HG03457 (cell line): ENCODE data around the gene SPRR2A.
"Not testable (repeated sequence)": the region's sequence is repeated elsewhere in the genome, so short reads cannot be mapped to it uniquely, and the experiment has no call there.

Experiments
- ATAC-seq: cut with Tn5 transposase; IDR thresholded peaks from one replicate; pipeline ENCODE4 v1.9.1; 2021; ENCODE audit warnings: moderate number of reproducible peaks; ENCODE audit not compliant: unreplicated experiment

SPRR2A gene

DNA sequence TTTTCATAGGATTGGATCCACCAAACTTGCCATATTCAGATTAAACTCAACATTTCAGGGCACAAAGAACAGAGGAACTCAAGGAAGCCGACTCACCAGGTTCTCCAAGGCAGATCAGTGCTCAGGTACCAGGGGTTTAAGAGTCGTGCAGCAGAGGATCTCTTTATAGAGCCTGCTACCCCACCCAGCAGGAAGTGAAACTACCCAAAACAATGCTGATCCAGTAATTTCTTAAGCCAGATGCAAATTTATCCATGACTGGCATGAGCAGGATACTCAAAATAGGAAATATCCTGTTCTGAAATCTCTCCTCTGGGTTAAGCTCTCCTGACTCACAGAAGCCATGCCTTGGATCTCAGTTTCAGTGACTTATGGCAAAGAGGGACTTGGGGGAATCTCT is at the start of gene SPRR2A:
TSS of gene SPRR2A (minus strand) at position 138 of the 400 bp plus-strand sequence. CDS start 777 bp downstream, outside the sequence.
- ATAC-seq: no peak

DNA sequence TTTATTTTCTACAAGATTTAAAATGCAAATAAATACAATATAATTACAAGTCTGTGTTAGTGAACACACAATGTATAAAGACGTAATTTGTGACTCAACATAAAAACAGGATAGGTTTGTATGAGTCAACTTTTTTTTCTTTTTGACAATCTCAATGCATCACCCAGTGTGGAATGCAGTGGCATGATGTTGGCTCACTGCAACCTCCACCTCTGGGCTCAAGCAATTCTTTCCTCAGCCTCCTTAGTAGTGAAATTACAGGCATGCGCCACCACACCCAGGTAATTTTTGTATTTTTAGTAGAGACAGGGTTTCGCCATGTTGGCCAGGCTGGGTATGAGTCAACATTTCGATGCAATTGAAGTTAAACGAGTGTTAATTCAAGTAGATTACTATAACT is 42.9 kb upstream of the SPRR2A start:
- ATAC-seq: no peak

DNA sequence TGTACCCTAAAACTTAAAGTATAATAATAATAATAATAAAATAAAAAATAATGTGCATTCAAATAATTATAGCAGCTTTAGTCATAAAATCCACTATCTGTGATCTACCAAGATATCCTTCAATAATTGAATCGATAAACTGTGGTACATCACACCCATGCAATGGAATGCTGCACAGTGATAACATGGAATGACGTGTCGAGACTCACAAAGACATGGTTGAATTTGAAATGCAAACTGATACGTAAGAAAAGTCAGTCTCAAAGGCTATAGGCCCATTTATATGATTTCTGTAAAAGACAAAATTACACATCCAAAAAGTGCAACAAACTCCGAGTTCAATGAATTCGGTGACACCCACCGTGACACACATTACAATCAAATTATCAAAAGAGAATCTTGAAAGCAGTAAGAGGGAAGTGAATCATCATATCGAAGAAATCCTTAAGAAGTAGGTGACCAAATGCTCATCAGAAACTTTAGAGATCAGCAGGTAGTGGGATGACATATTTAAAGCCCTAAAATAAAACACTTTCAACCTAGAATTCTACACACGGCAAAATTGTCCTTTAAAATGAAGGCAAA is 42.2 kb upstream of the SPRR2A start:
- ATAC-seq: no peak

DNA sequence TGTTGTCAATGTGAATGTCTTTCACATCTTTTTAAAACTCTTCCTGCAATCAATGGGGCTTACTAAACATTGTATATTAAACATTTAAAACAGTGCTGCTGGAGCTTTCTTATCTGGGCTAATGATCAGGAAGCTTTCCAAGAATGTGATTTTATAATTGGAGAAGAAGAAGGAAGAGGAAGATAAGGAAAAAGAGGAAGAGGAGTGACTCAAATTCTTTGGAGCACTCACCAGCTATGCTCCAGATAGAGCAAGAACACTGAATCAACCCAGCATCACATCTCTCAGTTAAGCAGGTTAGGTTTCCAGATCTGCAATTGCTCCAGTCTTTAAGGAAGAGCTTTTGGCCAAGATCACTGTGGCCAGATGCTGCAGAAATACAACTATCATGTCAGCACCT is 38.5 kb upstream of the SPRR2A start:
- ATAC-seq: no peak

DNA sequence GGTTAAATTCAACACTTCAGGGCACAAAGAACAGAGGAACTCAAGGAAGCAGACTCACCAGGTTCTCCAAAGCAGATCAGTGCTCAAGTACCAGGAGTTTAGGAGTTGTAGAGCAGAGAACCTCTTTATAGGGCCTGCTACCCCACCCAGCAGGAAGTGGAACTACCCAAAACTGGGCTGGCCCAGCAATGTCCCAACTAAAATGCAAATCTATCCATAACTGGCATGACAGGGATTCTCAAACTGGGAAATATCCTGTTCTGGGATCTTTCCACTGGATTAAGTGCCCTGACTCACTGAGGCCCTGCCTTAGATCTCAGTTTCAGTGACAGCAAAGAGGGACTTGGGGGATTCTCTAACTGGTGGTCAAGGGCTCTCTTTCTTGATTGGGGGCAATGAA is 37.1 kb upstream of the SPRR2A start, which contains the start of gene SPRR2E:
TSS of gene SPRR2E (minus strand) at position 101 of the 400 bp plus-strand sequence. CDS start 775 bp downstream, outside the sequence.
- ATAC-seq: no peak

DNA sequence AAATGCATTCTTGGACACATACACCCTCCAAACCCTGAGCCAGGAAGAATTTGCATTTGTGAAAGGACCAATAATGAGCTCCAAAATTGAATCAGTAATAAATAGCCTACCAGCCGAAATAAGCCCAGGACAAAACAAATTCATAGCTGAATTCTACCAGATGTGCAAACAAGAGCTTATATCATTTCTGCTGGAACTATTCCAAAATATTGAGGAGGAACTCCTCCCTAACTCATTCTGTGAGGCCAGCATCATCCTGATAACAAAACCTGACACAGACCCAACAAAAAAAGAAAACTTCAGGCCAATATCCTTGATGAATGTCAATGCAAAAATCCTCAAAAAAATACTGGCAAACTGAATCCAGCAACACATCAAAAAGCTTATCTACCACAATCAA is 30.3 kb upstream of the SPRR2A start:
- ATAC-seq: no peak

DNA sequence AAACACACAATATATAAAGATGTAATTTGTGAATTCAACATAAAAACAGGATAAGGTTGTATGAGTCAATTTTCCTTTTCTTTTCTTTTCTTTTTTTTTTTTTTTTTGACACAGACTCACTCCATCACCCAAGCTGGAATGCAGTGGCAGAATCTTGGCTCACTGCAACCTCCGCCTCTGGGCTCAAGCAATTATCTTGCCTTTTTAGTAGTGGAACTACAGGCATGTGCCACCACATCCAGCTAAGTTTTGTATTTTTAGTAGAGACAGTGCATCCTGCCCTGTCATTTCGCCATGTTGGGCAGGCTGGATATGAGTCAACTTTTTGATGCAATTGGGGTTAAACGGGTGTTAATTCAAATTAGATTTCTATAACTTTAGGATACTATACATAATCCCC is 24.4 kb upstream of the SPRR2A start:
- ATAC-seq: no peak

DNA sequence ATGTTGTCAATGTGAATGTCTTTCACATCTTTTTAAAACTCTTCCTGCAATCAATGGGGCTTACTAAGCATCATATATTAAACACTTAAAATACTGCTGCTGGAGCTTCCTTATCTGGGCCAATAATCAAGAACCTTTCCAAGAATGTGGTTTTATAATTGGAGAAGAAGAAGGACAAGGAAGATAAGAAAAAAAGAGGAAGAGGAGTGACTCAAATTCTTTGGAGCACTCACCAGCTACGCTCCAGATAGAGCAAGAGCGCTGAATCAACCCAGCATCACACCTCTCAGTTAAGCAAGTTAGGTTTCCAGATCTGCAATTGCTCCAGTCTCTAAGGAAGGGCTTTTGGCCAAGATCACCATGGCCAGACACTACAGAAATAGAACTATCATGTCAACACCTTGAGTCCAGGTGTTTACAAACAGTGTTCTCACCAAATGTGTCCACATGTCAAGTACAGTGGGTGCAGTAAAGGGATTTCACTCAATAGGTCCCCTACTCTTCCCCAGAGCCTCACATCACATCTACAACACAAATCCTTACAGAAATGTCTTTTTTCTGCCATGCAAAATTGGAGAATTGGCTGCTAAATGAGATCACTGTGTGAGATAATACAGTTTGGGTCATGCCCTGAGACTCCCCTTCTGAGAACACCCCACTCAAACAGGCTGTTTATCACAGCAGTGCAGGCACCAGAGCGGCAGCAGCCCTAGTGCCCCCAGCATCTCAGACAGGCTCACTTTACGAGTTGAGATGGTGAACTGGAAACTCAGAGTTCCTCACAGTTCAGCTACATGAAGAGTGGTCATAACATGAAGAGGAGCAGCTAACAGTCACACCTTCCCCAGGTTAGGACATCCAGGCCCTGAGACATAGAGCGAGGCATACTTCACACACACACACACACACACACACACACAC is 15.8 kb upstream of the SPRR2A start:
- no peak for ATAC-seq

DNA sequence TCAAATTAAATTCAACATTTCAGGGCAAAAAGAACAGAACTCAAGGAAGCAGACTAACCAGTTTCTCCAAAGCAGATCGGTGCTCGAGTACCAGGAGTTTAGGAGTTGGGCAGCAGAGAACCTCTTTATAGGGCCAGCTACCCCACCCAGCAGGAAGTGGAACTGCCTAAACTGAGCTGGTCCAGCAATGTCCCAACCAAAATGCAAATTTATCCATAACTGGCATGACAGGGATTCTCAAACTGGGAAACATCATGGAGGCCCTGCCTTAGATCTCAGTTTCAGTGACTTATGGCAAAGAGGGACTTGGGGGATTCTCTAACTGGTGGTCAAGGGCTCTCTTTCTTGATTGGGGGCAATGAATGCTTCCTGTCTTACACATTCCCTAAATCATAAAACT is 14.2 kb upstream of the SPRR2A start, which contains the start of gene SPRR2B:
TSS of gene SPRR2B (minus strand) at position 101 of the 400 bp plus-strand sequence. CDS start 772 bp downstream, outside the sequence.
- ATAC-seq: no peak

DNA sequence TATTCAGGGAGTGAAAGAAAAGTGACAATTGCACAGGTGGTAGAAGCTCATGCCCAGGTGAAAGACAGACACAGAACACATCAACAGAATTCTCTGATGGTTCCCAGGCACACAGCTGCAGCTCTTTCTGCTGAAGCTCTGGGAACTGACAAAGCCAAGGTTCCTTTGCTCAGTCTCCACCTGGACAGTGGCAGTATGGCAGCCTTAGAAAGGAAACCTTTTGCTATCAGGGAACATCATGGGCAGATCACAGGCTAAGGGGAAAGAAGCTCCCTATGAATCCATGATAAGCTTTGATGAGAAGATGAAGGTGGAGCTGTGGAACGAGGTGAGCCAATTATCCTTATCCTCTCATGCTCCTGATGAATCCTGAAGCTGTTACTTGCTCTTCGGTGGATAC is 12.9 kb upstream of the SPRR2A start:
- no peak for ATAC-seq

DNA sequence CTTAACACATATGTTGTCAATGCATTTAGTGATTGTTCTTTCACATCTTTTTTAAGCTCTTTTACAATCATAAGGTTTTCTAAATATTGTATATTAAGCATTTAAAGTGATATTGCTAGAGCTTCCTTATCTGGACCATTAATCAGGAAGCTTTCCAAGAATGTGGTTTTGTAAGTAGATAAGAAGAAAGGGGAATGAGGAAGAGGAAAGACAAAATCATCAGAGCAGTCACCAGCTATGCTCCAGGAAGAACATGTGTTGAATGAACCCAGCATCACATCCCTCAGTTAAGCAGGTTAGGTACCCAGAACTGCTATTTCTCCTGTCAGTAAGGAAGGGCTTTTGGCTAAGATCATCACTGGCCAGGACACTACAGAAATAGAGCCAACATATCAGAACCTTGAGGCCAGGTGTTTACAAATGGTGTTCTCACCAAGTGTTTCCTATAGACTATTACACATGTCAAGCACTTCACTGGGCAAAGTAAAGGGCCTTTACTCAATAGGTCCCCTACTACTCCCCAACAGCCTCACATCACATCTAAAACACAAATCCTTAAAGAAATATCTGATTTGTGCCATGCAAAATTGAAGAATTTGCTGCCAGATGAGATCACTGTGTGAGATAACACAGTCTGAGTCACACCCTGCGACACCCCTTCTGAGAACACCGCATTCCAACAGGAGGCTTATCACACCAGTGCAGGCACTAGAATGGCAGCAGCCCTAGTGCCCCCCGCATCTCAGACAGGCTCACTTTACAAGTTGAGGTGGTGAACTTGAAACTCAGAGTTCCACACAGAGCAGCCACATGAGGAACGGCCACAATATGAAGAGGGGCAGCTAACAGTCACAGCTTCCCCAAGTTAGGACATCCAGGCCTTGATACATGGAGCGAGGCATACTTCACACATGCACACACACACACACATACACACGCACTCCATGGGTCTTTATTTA is 1.8 kb upstream of the SPRR2A start:
- ATAC-seq: no peak

DNA sequence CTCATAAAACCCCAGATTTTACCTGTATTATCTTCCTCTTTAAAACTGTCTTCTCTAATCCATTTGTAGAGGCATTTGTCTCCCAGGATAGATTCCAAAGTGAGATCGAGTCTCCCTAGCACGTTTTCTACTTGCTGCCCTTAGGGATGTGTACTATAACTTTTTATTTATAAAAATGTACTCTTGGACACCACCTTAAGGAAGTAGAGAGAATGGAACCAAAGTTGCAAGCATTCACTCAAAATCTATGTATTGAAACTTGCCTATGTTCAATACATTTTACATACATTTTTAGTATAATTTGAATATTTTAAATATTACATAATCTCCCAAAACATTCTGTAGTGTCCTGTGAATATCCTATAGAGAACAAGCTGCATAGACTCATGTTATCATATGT is 842 bp upstream of the SPRR2A start:
- ATAC-seq: no peak

DNA sequence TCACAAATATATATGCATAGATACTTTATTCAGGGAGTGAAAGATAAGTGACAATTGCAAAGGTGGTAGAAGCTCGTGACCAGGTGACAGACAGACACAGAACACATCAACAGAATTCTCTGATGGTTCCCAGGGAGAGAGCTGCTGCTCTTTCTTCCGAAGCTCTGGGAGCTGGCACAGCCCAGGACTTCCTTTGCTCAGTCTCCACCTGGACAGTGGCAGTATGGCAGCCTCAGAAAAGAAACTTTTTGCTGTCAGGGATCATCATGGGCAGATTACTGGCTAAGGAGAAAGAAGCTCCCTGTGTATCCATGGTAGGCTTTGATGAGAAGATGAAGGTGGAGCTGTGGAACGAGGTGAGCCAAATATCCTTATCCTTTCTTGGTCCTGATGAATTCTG is 1.2 kb downstream of the SPRR2A start:
- not testable (repeated sequence) for ATAC-seq

DNA sequence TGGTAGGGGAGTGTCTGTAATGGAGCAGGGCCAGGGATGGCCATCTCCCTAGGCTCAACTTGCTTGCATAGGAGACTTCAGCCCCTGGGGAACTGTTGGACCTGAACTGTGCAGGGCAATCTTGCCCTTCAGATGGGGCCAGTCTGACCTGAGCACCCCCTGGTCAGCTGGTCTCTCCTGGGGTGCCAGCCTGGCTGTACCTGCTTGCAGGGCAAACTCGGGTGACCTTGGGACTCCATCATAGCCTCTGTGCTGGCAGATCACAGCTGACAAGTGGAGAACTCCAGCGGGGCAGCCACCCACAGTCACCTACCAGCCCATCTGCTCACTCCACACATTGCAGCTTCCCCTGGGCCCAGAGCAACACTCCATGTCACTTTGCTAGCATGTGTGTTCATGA is 8.1 kb downstream of the SPRR2A start:
- no peak for ATAC-seq

DNA sequence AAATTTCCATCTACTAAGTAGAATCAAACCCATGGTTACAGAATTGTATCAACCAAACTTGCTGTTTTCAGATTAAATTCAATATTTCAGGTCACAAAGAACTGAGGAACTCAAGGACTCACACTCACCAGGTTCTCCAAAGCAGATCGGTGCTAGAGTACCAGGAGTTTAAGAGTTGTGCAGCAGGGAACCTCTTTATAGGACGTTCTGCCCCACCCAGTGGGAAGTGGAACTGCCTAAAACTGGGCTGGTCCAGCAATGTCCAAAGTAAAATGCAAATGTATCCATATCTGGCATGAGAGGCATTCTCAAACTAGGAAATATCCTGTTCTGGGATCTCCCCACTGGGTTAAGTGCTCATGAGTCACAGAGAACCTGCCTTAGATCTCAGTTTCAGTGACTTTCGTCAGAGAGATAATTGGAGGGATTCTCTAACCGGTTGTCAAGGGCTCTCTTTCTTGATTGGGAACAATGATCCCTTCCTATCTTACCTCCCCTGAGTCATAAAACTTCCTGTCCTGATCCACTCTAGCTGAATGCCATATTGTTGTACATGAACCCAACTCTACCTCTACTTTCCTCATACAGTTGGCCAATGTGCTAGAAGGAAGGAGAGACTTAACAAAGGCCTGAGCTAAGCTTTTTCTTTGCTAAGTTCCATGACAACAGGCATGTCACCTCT is 16.2 kb downstream of the SPRR2A start, which contains the start of gene SPRR2D:
TSS of gene SPRR2D (minus strand) at position 171 of the 682 bp plus-strand sequence. CDS start 774 bp downstream, outside the sequence.
- ATAC-seq: no peak

DNA sequence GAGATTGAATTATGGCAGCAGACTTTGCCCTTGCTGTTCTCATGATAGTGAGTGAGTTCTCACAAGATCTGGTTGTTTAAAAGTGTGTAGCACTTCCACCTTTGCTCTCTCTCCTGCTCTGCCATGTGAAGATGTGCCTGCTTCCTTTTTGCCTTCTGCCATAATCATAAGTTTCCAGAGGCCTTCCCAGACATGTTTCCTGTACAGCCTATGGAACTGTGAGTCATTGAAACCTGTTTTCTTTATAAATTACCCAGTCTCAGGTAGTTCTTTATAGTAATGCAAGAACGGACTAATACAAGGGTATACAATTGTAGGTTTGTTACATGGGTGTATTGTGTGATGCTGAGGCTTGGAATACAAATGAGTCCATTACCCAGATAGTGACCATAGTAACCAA is 22.1 kb downstream of the SPRR2A start:
- ATAC-seq: no peak

DNA sequence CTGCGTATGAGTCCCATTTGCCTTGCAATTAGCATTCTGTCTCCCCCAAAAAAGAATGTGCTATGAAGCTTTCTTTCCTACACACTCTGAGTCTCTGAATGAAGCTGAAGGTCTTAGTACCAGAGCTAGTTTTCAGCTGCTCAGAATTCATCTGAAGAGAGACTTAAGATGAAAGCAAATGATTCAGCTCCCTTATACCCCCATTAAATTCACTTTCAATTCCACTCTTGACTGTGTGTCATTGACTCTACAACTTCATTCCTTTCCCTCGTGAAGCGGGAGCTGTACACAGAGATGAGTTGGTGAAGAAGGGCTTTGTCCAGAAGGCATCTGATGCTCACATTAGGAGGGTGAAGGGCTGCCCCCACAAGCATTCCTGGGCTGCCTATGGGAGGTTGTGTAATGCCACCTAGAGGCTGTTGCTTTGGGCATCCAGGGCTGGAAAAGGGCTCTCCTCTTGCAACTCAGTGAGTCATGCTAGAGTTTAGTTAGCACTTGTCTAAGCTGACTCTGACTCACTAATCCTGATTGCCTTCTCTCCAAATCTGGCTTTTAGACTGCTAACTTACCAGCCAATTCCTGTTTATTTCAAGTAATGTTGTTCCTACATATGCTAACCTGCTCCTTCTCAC is 24.5 kb downstream of the SPRR2A start:
- no peak for ATAC-seq

DNA sequence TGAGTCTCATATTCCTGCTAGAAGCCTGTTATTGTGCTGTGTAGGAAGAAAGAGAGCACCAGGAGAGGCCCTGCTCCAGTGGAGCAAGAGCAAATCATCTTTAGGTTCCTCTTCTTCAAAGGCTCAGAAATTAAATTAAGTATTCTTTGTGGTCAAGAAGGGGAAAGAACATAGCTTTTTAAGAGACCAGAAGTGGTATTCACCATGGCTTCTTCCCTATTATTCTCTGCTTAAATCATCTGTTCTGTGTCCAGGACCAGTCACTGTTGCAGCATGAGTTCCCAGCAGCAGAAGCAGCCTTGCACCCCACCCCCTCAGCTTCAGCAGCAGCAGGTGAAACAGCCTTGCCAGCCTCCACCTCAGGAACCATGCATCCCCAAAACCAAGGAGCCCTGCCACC is 25.2 kb downstream of the SPRR2A start:
- no peak for ATAC-seq

DNA sequence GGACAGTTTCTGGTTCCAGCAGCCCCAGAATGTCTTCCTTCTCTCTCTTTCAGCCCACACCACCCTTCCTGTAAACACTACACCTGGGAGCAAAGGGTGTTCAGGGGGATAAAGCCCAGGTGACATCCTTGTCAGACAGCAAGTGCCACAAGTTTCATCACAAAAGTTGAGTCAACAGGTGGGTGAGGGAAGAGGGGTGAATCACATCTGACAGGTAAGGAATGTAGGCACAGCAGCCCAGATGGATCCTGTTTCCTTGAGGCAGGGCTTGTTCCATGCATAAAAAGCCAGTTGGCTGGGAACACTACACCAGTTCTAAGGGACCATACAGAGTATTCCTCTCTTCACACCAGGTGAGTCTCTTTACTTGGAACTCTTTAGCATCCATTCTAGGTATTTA is 26.4 kb downstream of the SPRR2A start, which contains the start of gene SPRR1B:
TSS of gene SPRR1B (plus strand) at position 309 of the 400 bp plus-strand sequence. CDS start 1,143 bp downstream, outside the sequence.
- ATAC-seq: no peak

DNA sequence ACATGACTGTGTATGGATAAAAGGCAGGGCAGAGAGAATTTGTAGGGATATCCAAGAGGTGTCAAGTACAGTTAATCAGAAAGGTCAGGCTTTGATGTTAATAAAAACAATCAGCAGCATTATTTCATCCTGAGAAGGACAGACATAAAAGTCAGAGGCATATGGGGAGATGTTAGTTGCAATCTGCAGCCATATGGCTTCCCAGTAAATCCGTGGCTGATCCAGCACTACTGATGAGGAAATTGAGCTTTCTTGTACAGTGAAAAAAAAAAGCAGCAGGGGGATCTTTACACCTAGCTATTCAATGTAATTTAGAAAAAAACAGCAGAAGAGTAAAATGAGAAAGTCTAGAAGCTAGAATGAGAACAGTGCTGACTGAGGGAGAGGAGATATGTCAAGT is 28.5 kb downstream of the SPRR2A start:
- no peak for ATAC-seq
